Epidermal melanocyte (primary cell): Measurements from ENCODE around the gene JDP2.
"Not testable (repeated sequence)": the region's sequence is repeated elsewhere in the genome, so short reads cannot be mapped to it uniquely, and the experiment has no call there.

Experiments used
- DNase-seq: peaks from one replicate; pipeline ENCODE4 v3.0.0; 2011; ENCODE audit warnings: low spot score; ENCODE audit not compliant: insufficient read length

Gene JDP2

GRCh38 chr14:75427482-75428229, at the start of gene JDP2:
Gene JDP2 (plus strand): TSS chr14:75428022. CDS start chr14:75437921, 9,899 bp downstream.
- DNase-seq: peak; percentile 80

GRCh38 chr14:75379246-75379929, 48.4 kb upstream of the JDP2 start:
- DNase-seq: no peak

- DNase-seq: no peak
Measured at GRCh38 chr14:75379930-75380270, 47.9 kb upstream of the JDP2 start.

GRCh38 chr14:75380656-75381055, 47.2 kb upstream of the JDP2 start:
- no peak for DNase-seq

GRCh38 chr14:75381642-75382041, 46.2 kb upstream of the JDP2 start:
- DNase-seq: no peak

- not testable (repeated sequence) for DNase-seq
Measured at GRCh38 chr14:75383219-75383618, 44.6 kb upstream of the JDP2 start.

- no peak for DNase-seq
Measured at GRCh38 chr14:75383721-75384120, 44.1 kb upstream of the JDP2 start.

- DNase-seq: no peak
Measured at GRCh38 chr14:75389679-75390078, 38.1 kb upstream of the JDP2 start.

- DNase-seq: no peak
Measured at GRCh38 chr14:75390183-75390582, 37.6 kb upstream of the JDP2 start.

- no peak for DNase-seq
Measured at GRCh38 chr14:75391953-75392352, 35.9 kb upstream of the JDP2 start.

- DNase-seq: no peak
Measured at GRCh38 chr14:75392686-75393641, 34.9 kb upstream of the JDP2 start.

GRCh38 chr14:75393794-75394193, 34.0 kb upstream of the JDP2 start:
- DNase-seq: no peak

GRCh38 chr14:75395862-75396261, 32.0 kb upstream of the JDP2 start:
- no peak for DNase-seq

GRCh38 chr14:75399321-75399720, 28.5 kb upstream of the JDP2 start:
- DNase-seq: no peak

- no peak for DNase-seq
Measured at GRCh38 chr14:75399843-75400775, 27.7 kb upstream of the JDP2 start.

- no peak for DNase-seq
Measured at GRCh38 chr14:75401361-75401760, 26.5 kb upstream of the JDP2 start.

- no peak for DNase-seq
Measured at GRCh38 chr14:75402867-75403413, 24.9 kb upstream of the JDP2 start.

- DNase-seq: no peak
Measured at GRCh38 chr14:75404847-75405246, 23.0 kb upstream of the JDP2 start.

- DNase-seq: no peak
Measured at GRCh38 chr14:75406102-75406501, 21.7 kb upstream of the JDP2 start.

GRCh38 chr14:75406856-75407255, 21.0 kb upstream of the JDP2 start:
- DNase-seq: no peak
